AG10803 (cell line): ENCODE data around the gene GYPC.

Experiments
- DNase-seq: peaks from one replicate; pipeline ENCODE4 v3.0.0; 2010; ENCODE audit warnings: low read depth
- H3K4me3 ChIP-seq: 2 replicates; pipeline ENCODE4 v1.5.1; 2011; ENCODE audit warnings: mild to moderate bottlenecking, low read length, control low read depth
- CTCF ChIP-seq: conservative IDR thresholded peaks from 2 replicates; pipeline ENCODE4 v1.5.1; 2011; ENCODE audit warnings: mild to moderate bottlenecking, low read length, control low read depth, inconsistent platforms

Gene GYPC

GRCh38 chr2:126657636-126658318 lies 1.8 kb downstream of the GYPC start:
- 0 out of 2 replicates have a peak, but pooled peaks have one; percentile 5 for TF ChIP-seq CTCF
- DNase-seq: peak; percentile 100
- H3K4me3 ChIP-seq: peak overlapping the region; percentile 84

GRCh38 chr2:126658319-126658904 lies 2.5 kb downstream of the GYPC start:
- H3K4me3 ChIP-seq: peak overlapping the region; percentile 7; the same call in 1 of the 2 replicates
- TF ChIP-seq CTCF: no peak
- no peak for DNase-seq

- DNase-seq: peak; percentile 87
- H3K4me3 ChIP-seq: peak overlapping the region; percentile 0; the same call in 1 of the 2 replicates
- no peak for TF ChIP-seq CTCF
Observed at GRCh38 chr2:126658905-126659561, 3.1 kb downstream of the GYPC start.

DNA sequence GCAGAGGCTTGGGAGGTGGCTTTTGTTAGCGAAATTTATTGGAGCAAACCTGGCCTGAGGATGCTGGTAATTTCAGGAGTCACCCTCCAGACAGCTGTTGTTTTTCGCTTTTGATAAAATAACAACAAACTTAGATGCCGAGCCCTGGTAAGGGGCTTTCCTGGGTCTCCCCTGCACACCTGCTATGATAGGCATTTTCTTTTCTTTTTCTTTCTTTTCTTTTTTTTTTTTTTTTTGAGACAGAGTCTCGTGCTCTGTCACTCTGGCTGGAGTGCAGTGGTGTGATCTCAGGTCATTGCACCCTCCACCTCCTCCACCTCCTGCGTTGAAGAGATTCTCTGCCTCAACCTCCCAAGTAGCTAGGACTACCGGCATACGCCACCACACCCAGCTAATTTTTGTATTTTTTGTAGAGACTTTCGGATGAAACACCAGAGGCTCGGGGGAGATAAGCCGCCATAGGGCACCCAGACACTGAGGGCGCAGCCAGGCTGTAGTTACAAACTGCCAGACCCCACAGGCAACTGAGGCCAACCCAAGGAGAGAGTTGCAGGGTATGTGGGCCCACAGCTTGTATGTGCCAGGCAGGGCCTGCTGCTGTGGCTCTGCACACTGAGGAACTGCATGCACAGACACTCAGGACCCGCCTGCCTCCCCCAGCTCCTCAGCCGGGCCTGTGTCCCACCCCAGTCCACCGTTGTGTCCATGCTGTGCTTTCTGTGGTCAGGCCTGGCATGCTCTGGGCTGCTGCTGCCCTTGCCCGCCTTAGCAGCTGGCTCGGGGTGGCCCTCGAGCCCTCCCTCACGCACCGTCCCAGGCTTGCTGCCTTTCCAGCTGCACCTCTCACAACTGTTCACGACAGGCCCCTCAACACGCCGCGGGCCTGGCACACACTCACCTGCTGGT lies 3.9 kb downstream of the GYPC start:
- no peak overlapping the region for H3K4me3 ChIP-seq
- DNase-seq: no peak
- TF ChIP-seq CTCF: no peak

GRCh38 chr2:126660971-126661370 lies 5.0 kb downstream of the GYPC start:
- no peak overlapping the region for H3K4me3 ChIP-seq
- TF ChIP-seq CTCF: no peak
- DNase-seq: no peak

GRCh38 chr2:126661702-126662500 lies 5.9 kb downstream of the GYPC start:
- no peak for TF ChIP-seq CTCF
- DNase-seq: no peak
- H3K4me3 ChIP-seq: no peak overlapping the region
